GM19395 (cell line): ENCODE data around the gene LDLRAD4.
"Not testable (repeated sequence)": the region's sequence is repeated elsewhere in the genome, so short reads cannot be mapped to it uniquely, and the experiment has no call there.

Source experiments
- ATAC-seq: cut with Tn5 transposase; IDR thresholded peaks from one replicate; pipeline ENCODE4 v1.9.1; 2021; ENCODE audit warnings: mild to moderate bottlenecking, moderate library complexity; ENCODE audit not compliant: unreplicated experiment

Gene LDLRAD4

DNA sequence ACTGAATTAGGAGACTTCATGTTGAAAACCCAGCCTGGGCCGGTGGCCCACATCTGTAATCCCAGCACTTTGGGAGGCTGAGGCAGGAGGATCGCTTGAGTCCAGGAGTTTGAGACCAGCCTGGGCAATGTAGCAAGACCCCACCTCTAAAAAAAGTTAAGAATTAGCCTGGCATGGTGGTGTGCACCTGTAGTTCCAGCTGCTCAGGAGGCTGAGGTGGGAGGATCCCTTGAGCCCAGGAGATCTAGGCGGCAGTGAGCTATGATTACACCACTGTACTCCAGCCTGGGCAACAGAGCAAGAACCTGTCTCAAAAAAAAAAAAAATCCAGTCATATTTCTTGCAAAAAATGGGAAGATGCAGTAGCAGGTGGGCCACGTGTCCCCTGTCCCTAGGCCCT, 257.8 kb downstream of the LDLRAD4 start:
- not testable (repeated sequence) for ATAC-seq

DNA sequence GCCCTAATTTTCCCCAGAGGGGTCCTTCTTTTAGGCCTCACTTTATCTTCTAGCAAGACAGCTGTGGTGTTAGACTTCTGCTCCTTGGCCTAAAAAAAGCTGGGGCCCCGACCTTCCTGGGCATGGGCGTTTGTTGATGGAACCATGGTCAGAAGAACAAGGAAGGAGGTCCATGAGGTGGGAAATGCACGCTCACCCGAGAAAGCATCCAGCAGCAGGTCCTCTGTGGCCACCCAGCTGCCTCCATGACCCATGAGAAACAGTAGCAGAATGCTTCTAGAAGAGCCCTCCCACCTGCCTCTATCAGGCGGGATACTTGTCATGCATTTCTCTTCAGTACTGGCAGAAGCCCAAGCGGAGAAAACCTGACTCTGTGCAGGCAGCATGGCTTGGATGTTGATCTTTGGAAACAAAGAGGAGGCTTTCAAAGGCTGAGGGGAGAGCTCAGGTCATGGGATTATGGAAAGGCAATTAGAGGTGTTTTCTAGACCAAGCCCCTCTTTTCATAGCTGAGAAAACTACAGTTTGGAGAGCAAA, 258.7 kb downstream of the LDLRAD4 start:
- no peak for ATAC-seq

DNA sequence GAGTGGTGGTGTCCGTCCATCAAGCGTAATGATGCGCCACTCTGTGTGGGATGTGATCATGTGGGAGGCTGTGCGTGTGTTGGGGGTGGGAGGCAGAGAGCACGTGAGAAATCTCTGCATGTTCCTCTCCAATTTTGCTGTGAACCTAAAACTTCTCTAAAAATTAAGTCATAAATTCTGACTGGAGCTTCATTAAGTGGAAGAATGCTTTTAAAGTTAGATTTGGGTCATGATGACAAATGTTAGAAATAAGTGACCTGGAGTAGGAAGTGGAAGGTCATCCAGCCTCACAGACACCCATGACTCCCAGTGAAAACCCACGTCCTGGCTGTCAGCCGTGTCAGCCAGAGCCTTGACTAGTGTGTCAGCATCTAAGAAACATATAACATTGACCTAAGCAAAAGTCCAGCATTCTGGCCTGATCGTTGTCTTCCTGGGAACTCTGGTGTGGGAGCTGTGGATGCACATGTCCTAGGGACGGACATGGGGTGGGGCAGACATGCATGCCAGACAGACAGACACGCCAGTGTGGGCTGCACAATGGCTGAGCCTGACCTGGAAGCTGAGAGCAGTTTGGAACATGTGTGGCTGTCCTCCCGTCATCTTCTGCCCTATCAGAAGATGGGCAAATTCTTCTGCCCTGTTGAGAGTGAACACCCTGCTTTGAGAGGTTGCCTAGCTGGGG, 262.2 kb downstream of the LDLRAD4 start:
- no peak for ATAC-seq

DNA sequence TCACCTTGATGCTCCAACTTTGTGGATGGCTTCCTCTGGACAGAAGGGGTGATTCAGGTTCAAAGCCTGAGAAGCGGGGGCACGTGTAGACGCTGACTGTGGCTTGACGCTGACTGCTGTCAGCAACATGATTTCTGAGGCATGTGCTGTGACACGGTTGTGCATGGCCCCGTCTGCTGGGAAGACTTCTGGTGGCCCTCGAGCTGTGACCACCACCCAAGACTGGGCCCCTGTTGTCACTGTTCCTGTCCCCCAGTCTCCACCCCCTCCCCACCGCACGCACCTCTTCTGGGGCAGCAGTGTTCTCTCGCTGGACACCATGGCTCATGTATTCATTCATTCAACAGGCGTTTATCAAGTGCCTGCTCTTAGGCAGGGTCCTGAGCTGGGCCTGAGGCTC, 262.8 kb downstream of the LDLRAD4 start:
- ATAC-seq = no peak

DNA sequence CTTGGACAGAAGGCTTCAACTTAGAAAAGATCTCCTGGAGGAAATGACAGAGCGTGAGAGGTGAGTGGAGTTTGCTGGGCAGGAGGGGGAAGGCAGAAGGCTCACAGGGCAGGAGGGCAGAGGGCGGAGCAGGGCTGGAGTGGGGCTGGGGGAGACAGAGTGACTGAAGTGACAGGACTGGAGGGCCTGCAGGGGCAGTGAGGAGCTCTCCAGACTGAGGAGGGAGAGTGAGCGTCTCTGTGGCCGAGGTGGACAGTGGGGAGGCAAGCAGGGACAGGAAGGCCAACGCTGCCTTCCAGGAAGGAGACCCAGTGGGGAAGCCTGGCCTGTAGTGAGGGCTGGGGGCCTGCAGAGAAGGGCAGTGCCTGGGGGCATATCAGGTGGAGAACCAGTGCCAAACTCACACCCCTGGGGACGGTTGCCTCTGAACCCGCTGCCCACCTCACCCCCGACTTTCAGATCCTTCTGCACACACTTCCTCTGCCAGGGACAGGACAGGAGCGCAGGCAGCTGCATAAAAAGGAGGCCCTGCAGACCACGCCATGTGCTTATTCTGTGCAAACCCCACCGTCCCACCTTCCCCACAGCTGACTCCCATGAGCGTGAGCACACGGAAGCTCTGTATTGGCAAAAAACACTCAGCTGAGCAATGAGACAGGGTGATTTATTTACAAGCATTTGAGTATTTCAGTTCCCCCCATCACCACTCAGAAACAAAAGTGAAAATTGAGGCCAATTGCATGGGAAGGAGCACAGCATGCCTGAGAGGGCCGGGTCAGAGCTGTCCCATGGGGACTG, 263.5 kb downstream of the LDLRAD4 start:
- ATAC-seq = peak; percentile 97

DNA sequence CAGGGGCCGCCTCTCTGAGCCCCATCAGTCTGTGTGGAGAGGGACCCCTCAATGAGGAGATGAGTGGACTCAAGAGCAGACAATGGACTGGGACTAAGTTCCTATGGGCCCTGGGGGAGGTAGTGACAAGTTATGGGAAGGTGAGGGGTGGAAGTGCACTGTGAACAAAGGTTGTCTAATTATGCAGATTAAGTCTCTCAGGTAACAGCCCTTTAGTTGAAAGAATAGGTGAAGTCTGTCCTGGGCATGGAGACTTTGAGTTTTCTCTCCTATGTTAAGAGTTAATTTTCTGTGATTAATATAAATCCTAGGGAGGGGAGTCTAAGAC, 264.0 kb downstream of the LDLRAD4 start:
- ATAC-seq = no peak

DNA sequence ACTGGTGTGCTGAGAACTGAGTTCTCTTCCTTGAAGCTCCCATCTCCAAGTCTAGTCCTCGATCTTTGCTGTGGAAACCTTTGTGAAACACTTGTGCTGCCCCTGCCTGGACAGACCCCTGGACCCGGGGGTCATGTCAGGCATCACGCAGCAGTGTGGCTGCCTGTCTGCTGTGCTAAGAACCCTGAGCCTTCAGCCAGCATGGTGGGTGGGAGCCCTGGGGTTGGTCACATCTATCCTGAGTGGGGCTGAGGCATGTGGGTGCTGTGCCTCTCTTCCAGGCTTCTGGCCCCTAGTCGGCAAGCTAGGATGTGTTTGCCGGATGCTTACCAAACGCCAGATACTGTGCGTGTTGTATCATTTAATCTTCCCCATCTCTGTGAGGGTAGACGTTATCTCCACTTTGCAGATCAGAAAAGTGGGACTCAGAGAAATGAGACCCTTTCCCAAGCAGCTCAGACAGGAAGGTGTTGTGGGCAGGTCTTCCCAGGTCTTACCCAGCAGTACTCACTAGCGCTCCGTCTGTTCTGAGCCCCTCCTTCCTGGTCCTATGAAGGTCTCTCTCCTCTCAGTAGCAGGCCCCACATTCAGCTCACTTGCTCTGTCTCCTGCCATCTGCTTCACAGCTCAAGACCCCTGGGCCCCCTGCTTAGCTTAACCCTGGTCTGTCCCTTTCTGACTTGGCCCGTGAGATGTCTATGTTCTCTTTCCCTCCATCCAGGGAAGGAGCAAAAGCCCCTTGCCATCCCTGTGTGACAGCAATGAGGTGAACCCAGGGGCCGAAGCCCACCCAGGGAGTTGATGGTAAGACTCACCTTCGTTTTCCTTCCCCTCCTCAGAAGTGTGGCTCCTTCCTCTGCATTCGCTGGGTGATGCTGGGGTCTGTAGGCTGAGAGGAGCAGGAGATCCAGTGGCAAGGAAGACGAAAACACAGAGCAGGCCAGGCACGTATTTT, 265.0 kb downstream of the LDLRAD4 start:
- ATAC-seq = no peak

DNA sequence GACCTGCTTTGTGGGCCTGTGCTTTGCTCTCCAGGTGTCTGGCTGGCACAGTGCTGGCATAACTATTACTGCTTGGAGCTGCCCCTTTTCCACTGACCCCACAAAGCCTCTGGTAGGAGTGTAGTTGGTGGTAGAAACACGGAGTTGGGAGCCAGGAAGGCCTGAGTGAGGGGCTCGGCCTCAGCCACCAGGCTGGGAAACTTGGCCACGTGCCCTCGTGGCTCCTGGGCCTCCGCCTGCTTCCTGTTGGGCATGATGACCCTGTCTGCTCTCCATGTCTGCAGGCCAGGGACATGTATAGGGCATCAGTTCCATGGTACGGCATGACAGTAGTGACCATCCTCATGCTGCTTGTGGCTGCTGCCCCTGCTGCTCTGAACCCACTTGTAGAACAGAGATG, 266.6 kb downstream of the LDLRAD4 start:
- no peak for ATAC-seq

DNA sequence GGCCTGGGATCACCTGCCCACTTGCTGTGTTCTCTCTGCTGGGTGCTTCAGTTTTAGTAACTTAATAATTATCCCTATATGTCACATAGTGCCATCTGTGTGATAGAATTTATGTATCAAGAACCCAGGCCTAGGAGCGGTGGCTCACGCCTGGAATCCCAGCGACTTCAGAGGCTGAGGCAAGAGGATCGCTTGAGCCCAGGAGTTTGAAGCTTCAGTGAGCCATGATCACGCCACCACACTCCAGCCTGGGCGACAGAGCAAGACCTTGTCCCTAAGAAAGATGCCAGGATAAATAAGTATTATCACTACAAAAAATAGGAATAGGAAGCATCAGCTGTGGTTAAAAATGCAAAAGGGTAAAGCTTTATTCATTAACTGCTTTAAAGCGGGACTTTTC, 267.0 kb downstream of the LDLRAD4 start:
- ATAC-seq = no peak

DNA sequence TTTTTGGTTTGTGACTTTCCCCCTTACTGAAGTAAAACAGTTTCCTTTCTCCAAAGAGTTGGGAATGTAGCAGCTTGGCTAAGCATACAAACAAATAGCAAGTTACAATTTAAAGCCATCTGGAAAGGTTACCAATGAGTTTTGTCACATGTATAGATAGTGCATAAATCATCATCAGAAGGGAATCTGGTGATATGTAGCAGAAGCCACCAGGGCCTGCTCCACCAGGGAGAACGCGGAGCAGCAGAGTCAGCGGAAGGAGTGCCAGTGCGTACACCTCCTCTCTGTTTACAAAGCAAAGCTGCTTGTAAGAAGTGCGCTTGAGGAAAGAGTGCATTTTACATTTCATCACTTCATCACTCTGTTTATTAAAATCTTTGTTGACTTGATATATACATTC, 267.7 kb downstream of the LDLRAD4 start:
- ATAC-seq = no peak

DNA sequence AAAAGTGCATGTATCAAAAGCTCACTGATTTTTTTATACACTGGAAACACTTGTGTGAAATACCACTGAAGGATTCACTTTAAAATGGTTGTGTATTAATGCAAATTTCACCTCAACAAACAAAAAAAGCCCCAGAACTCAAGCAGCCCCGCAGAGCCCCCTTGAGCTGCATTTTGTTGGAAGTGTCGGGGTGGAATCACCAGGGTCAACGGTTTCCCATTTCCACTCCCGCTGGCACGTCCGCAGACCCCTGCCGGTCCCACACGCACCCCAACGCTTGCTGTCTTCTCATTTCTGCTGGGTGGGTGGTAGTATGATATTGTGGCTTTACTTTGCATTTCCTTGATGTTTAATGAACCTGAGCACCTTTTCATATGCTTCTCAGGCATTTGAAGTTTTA, 268.1 kb downstream of the LDLRAD4 start:
- no peak for ATAC-seq

DNA sequence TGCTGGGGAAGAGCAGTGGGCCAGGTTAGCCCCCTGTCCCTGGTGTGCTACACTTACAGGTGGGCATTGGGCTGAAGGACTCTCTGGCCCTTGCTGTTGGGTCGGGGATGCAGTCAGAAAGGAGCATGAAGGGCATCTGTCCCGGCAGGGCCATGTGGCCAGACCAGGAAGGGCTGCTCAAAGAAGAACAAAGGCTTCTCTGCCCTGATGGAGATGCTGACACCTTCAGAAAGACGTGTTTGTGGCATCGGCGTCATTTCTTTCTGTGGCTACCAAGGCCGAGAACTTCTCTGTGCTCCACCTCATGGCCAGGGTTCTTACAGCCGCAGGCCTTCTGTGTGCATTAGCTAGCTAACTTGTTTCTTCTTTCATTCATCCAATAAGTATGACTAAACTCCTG, 268.7 kb downstream of the LDLRAD4 start:
- ATAC-seq = no peak

DNA sequence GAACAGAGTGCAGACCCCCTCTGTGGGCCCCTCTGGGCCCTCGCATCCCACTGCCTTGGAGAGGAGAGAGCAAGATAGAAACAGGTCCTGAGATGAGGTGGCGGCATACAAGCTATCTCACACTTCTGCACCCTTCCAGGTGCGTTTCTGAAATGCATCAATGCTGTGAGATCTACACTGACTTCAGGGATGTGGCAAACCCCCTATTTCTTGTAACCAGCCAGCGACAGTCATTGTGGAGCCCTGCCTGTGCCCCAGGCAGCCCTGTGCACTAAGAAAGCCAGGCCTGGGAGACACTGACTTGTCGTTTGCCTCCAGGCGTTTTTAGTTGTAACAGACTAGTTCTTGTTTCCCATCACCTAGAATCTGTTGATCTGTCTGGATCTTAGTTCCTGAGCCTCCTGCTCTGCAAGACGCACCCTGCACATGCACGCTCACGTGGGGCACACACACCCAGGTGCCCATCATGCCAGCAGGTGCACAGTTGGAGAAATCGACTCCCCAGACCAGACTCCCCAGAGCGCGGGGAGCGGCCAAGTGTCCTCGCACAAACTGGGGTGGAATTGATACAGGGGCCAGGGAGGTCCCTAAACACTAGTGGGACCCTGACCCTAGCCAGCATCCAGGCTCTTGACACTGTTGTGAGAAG, 269.8 kb downstream of the LDLRAD4 start:
- no peak for ATAC-seq

DNA sequence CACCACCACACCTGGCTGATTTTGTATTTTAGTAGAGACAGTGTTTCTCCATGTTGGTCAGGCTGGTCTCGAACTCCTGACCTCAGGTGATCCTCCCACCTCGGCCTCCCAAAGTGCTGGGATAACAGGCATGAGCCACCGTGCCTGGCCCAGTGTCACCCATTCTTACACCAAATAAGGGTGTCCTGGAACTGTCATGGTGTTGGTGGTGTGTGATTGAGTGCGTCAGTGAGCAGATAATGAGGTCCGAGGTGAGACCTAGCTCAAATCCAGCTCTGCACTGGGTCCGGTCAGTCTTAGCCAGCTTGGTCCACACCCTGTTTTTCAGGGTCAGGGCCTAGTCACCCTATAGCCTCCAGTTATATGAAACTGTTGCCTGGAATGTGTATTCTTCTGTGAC, 270.7 kb downstream of the LDLRAD4 start:
- not testable (repeated sequence) for ATAC-seq

DNA sequence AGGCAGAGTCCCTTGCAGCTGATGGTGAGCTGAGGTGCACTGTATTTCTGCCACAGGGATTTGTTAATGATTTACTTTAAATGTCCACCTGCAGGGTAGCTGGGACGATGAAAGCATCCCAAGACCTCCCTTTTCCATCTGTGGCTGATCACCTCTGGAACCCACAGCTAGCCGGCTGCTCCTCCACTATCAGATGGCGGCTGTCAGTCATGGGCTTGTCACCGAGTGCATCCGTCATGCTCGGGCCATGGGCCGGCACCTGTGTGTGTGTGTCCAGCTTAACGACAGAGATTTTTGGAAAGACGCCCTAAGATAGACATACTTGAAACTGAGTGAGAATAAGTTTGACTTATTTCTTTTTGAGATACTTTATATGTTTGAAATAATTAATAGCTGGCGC, 272.6 kb downstream of the LDLRAD4 start:
- no peak for ATAC-seq

DNA sequence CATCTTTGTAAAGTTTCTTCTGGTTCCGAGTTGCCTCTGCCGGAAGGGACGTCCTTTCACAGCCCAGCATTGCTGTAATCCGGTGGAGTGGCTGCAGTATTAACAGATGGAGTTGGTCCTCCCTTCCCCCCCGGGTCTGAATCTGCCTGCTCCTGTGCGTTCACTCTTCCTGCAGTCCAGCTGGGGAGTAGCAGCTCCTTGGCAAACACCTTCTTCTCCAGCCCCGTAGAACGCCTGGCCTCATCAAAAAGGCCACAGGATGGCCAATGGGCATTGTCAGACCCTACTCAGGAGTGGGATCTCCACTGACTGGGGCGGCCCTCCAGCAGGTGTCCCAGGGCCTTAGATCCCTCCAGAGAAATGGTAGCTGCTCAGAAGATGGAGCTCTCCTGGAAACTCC, 273.8 kb downstream of the LDLRAD4 start:
- no peak for ATAC-seq

DNA sequence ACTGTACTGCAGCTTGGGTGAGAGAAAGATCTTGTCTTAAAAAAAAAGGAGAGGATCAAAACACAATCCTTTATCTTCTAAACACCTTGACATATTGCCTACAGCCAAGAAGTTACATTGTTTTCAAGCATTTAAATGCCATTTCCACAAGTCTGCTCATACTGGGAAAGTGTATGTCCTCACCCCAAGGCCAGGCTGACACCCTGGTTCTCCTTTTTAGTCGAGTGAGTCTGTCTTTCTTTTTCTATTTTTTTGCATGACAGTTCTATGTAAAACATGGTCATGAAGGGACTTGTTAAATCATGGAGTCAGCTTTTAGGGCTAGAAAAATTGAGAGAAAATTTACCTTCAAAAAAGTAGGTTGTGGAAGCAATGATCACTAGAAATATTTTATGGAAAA, 274.5 kb downstream of the LDLRAD4 start:
- no peak for ATAC-seq

DNA sequence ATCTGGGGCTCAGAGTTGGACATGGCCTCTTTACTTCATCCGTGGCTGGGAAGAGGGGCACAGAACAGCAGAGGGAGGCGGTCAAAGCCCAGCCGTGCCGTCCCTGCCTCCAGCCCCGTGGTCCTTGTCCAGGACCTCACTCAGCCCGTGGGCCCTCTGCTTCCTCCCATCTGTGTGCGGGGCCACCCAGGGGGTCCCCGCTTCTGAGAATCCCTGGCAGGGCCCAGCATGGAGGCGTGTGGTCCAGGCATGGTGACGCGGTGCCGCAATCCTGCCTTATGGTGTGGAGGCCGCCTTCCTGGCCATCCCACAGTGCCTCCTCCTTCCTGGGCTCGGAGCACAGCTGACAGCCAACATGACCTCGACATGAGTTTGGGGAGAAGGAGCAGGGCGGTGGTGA, 275.2 kb downstream of the LDLRAD4 start:
- no peak for ATAC-seq

DNA sequence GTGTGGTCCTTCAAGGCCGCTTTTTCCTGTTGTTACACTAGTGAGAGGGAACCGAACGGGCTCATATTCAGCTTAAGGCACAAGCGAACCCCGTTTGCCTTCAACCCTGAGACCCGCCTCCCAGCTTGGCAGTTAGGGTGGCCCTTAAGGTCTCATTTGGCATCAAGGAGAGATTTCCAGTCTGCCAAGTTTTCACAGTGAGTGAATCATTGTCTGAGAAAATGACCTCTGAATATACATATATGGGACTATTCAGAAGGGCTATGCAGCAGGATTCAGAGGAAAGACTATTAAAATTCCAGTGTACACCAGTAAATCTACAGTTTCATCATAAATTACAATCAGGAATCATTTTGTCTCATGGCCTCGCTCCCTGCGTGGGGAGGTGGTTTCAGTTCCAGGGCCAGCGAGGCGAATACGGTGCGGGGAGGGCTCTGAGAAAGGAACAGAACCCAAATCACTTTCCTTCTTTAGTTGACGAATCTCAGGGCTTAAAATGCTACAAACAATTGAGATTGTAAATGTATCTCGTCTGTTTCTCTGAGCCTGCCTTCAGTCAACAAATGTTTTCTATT, 276.4 kb downstream of the LDLRAD4 start:
- ATAC-seq = no peak

DNA sequence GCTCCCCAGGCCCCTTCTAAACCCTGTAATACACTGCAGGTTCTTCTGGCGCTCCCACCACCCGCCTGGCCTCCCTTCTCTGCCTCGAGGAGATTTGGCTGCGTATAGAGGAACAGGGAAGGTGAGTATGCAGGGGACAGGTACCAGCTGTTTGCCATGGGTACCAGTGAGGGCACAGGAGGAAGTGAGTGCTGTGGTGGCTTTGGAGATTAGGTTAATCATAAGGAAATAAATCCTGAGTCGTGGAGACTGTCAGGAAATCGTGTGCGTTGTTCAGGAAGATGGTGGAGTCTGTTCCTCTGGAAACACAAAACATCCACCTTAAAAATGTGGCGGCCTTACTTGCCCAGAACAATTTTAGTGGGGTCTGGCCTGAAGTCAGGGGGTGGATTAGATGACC, 277.4 kb downstream of the LDLRAD4 start:
- ATAC-seq = no peak
